Calu3 (cell line): ENCODE measurements around the gene CNTNAP2. TPM values are rescaled to one million over a fixed set of nuclear protein-coding genes. Genes with fewer than 3 reads are reported as not detected.

Experiments
- BruUV-seq: library from RNA; stranded (reverse); fragments of 400-500 nt; replicated peaks from 2 replicates; lab custom pipeline; 2021; lab: Mats Ljungman, UMichigan
- CTCF ChIA-PET: fragments of 300-600 bp; sonication (Branson Sonifier 250); formaldehyde crosslinking; loops from one replicate; lab custom pipeline; 2022; ENCODE audit warnings: antibody characterized with exemption; lab: Charles Lee
- DNase-seq: peaks from one replicate; pipeline ENCODE4 v3.0.0; 2022
- H3K27ac Mint-ChIP-seq: one replicate; pipeline ENCODE4 v1.8.0; 2022; ENCODE audit warnings: mixed read lengths; ENCODE audit not compliant: unreplicated experiment
- H3K27me3 Mint-ChIP-seq: one replicate; pipeline ENCODE4 v1.8.0; 2022; ENCODE audit warnings: mixed read lengths; ENCODE audit not compliant: unreplicated experiment
- H3K36me3 Mint-ChIP-seq: one replicate; pipeline ENCODE4 v1.8.0; 2022; ENCODE audit warnings: mild to moderate bottlenecking, moderate library complexity, mixed read lengths; ENCODE audit not compliant: insufficient read depth, unreplicated experiment
- H3K4me1 Mint-ChIP-seq: one replicate; pipeline ENCODE4 v1.8.0; 2022; ENCODE audit warnings: mild to moderate bottlenecking, low read depth, mixed read lengths; ENCODE audit not compliant: unreplicated experiment
- H3K4me3 Mint-ChIP-seq: one replicate; pipeline ENCODE4 v1.8.0; 2022; ENCODE audit warnings: mild to moderate bottlenecking, low read depth, moderate library complexity, mixed read lengths; ENCODE audit not compliant: unreplicated experiment
- H3K9me3 Mint-ChIP-seq: one replicate; pipeline ENCODE4 v1.8.0; 2022; ENCODE audit warnings: low read depth, mixed read lengths; ENCODE audit not compliant: unreplicated experiment
- intact Hi-C: fragments of 100-400 bp; cut with micrococcal nuclease; formaldehyde crosslinking; loops from one replicate; pipeline ENCODE4 v1.10.0; 2022; ENCODE audit not compliant: unreplicated experiment
- total RNA-seq: library from RNA; stranded (reverse); gene quantifications from 2 replicates; pipeline ENCODE4 v1.2.3, GENCODE V29; 2022
- TF ChIP-seq, protein P1 (sequence below): fragments of 200-600 bp; IDR thresholded peaks from one replicate; pipeline ENCODE4 v1.8.0; 2022; ENCODE audit warnings: antibody characterized with exemption; ENCODE audit not compliant: unreplicated experiment

Gene CNTNAP2
- total RNA-seq, 1 experiment from 2014 or later: 1.1 TPM

DNA sequence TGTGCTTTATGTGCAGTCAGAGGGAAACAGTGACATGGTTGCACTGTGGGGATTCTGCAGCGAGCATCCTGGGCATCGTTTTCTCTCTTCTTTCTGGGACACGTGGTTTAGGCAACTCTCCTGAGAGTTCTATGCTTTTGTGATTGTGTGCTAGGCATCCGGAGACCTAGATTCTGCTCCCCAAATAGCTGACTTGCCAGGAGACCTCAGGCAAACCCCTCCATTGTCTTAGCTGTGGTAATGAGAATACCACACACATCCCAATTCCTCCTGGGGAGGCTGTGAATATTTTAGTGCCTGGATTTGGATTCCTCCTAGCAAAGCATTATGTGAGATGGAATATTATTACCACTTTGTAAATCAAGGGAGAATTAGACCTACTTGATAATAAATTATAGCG, 1862.0 kb downstream of the CNTNAP2 start:
- H3K9me3 Mint-ChIP-seq: no peaks in the 10 kb centered on the region

GRCh38 chr7:147980826-147981813, 1864.5 kb downstream of the CNTNAP2 start:
- no peaks in the 10 kb centered on the region for H3K4me1 Mint-ChIP-seq
- no peak for DNase-seq
- H3K36me3 Mint-ChIP-seq: no peaks in the 10 kb centered on the region
- intact Hi-C loops: no loop called here
- H3K27me3 Mint-ChIP-seq: no peaks in the 10 kb centered on the region
- no peak overlapping the region for H3K27ac Mint-ChIP-seq
- TF ChIP-seq, protein P1, sequence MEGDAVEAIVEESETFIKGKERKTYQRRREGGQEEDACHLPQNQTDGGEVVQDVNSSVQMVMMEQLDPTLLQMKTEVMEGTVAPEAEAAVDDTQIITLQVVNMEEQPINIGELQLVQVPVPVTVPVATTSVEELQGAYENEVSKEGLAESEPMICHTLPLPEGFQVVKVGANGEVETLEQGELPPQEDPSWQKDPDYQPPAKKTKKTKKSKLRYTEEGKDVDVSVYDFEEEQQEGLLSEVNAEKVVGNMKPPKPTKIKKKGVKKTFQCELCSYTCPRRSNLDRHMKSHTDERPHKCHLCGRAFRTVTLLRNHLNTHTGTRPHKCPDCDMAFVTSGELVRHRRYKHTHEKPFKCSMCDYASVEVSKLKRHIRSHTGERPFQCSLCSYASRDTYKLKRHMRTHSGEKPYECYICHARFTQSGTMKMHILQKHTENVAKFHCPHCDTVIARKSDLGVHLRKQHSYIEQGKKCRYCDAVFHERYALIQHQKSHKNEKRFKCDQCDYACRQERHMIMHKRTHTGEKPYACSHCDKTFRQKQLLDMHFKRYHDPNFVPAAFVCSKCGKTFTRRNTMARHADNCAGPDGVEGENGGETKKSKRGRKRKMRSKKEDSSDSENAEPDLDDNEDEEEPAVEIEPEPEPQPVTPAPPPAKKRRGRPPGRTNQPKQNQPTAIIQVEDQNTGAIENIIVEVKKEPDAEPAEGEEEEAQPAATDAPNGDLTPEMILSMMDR: no peak
- peaks cover 8% of the 10 kb centered on the region for H3K9me3 Mint-ChIP-seq
- no TSS peak for BruUV-seq
- CTCF ChIA-PET: no interaction called here
- no peak overlapping the region for H3K4me3 Mint-ChIP-seq

More for the DNA sequence above, 1862.0 kb downstream of the CNTNAP2 start:
- H3K4me1 Mint-ChIP-seq: no peaks in the 10 kb centered on the region
- no peak for DNase-seq
- intact Hi-C loops: no loop called here
- no peak overlapping the region for H3K4me3 Mint-ChIP-seq
- no TSS peak for BruUV-seq
- TF ChIP-seq, protein P1: no peak
- no peaks in the 10 kb centered on the region for H3K27me3 Mint-ChIP-seq
- CTCF ChIA-PET: no interaction called here
- no peaks in the 10 kb centered on the region for H3K36me3 Mint-ChIP-seq
- H3K27ac Mint-ChIP-seq: no peak overlapping the region

DNA sequence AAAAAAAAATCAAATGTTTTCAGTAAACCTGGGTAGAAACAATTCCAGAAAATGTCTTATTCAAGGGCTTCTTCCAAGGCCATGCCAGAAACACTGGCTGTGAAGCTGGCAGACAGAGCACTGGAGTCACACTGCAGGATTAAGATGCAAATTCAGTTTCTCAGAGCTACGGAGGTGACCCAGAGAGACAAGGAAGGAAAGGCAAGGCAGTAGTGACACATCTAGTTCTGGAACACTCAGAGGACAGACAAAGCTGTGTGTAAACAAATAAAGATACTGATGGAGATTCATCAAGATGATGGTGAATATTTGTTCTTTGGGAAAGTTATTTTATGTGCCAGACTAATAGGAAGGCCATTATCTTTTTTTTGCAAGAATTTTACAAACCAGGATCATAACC, 1865.7 kb downstream of the CNTNAP2 start:
- no TSS peak for BruUV-seq
- Mint-ChIP-seq H3K9me3 (peaks cover 10% of the 10 kb centered on the region), H3K4me3 (no peak overlapping the region), H3K27ac (no peak overlapping the region), H3K27me3 (no peaks in the 10 kb centered on the region), H3K4me1 (no peaks in the 10 kb centered on the region), H3K36me3 (no peaks in the 10 kb centered on the region)
- TF ChIP-seq, protein P1: no peak
- CTCF ChIA-PET: no interaction called here
- DNase-seq: no peak
- intact Hi-C loops: no loop called here

- CTCF ChIA-PET: no interaction called here
- H3K27me3 Mint-ChIP-seq: no peaks in the 10 kb centered on the region
- H3K4me1 Mint-ChIP-seq: no peaks in the 10 kb centered on the region
- H3K36me3 Mint-ChIP-seq: no peaks in the 10 kb centered on the region
- intact Hi-C loops: no loop called here
- H3K4me3 Mint-ChIP-seq: no peak overlapping the region
- no peak for DNase-seq
- BruUV-seq: no TSS peak
- TF ChIP-seq, protein P1: no peak
- H3K27ac Mint-ChIP-seq: no peak overlapping the region
- peaks cover 10% of the 10 kb centered on the region for H3K9me3 Mint-ChIP-seq
Measured at GRCh38 chr7:147984265-147984664, 1867.7 kb downstream of the CNTNAP2 start.
